NCI-H524 treated with DMSO at 0.1 percent for 48 hours (cell line): ENCODE measurements around the gene UGT2B7.

Source experiments
- DNase-seq: peaks from one replicate; lab custom pipeline; 2025; lab: John Stamatoyannopoulos, UW

Gene UGT2B7

GRCh38 chr4:69156913-69157312 is 60.6 kb downstream of the UGT2B7 start:
- no peak for DNase-seq
